ENCODE results near the gene NOXO1. TPM values are rescaled to one million over a fixed set of nuclear protein-coding genes. Genes with fewer than 3 reads are reported as not detected.

NOXO1 gene
- polyA plus RNA-seq, 1 of the 3 experiments (the other 2 are of a cell fraction) = 0.21 TPM

GRCh38 chr16:1942810-1943726, 38.2 kb downstream of the NOXO1 start, which contains the start of gene MSRB1:
MSRB1 (minus strand) TSS chr16:1943199; CDS start chr16:1943156, 43 bp downstream.
- Histone ChIP-seq H3K9me2 (no peaks in the 10 kb centered on the region), H3K27ac (ENCODE audit: low read depth in 2 of 2, low read length in 1 of 2) (peak within 1 kb of the TSS in 1 of 2 experiments; percentile 64; a peak in 1 of 4 replicates), H3K4me1 (ENCODE audit: control insufficient read depth in 1 of 2, insufficient read depth in 2 of 2, low read depth in 1 of 2, low read length in 1 of 2) (peaks cover 0 to 10% of the 10 kb centered on the region in 2 experiments; a peak in 2 of 4 replicates), H3K36me3 (replicated peaks in 1 of 2; ENCODE audit: control insufficient read depth in 1 of 2, insufficient read depth in 2 of 2, low read length in 1 of 2) (peaks cover 4 to 14% of the 10 kb centered on the region in 2 experiments), H3K9me3 (no peaks in the 10 kb centered on the region), H4K20me1 (ENCODE audit: insufficient read depth) (no peaks in the 10 kb centered on the region), H3F3A (replicated peaks; ENCODE audit: insufficient read depth) (no peaks in the 10 kb centered on the region), H3K4me3 (ENCODE audit: low read depth in 2 of 2, low read length in 1 of 2) (peak within 1 kb of the TSS; percentile 91 to 95), H2AFZ (ENCODE audit: low read depth) (peak within 1 kb of the TSS; percentile 100), H3K4me2 (peak within 1 kb of the TSS; percentile 99), H3K27me3 (ENCODE audit: insufficient read depth) (no peaks in the 10 kb centered on the region), H3K9ac (peak within 1 kb of the TSS; percentile 81), H3K79me2 (ENCODE audit: insufficient read depth) (no peaks in the 10 kb centered on the region)
- ChIA-PET CTCF (interaction anchor here (0.6 to 3.4 kb wide), 5 partner anchors 10 to 132 kb away, joined by 3 to 16 read pairs (median 4); partner anchors contain the start of gene NDUFB10), POLR2A (interaction anchor here (0.8 to 1.6 kb wide), 5 partner anchors 11 to 22 kb away, joined by 3 to 17 read pairs (median 5); partner anchors contain the start of genes RPL3L and RPS2)
- WGBS (ENCODE audit: low lambda C conversion rate) = 2% methylated on average over 36 of the region's 77 CpGs
- DNase-seq = peak; percentile 100
- TF ChIP-seq MAX (IDR thresholded peaks at IDR 0.05; ENCODE audit: low read depth) (peak; percentile 50), REST (IDR thresholded peaks at IDR 0.05; ENCODE audit: low read depth, low read length) (no peak), TAF1 (IDR thresholded peaks at IDR 0.05; ENCODE audit: borderline replicate concordance, low read depth, low read length) (peak; percentile 79), YY1 (IDR thresholded peaks at IDR 0.05; ENCODE audit: low read depth) (no peak), USF2 (IDR thresholded peaks at IDR 0.05; ENCODE audit: borderline replicate concordance, low read depth, low read length) (no peak), USF1 (IDR thresholded peaks at IDR 0.05; ENCODE audit: borderline replicate concordance, low read depth) (no peak), ELF1 (IDR thresholded peaks at IDR 0.05) (peak; percentile 69), POLR2AphosphoS5 (IDR thresholded peaks at IDR 0.05; ENCODE audit: low read depth, low read length) (peak; percentile 87), NFIC (IDR thresholded peaks at IDR 0.05; ENCODE audit: borderline replicate concordance) (no peak), MXI1 (IDR thresholded peaks at IDR 0.05; ENCODE audit: low read depth, low read length) (peak; percentile 59), EZH2phosphoT487 (IDR thresholded peaks at IDR 0.05; ENCODE audit: borderline replicate concordance, low read depth) (no peak), ZBTB33 (IDR thresholded peaks at IDR 0.05; ENCODE audit: borderline replicate concordance, low read depth) (no peak), MEF2A (IDR thresholded peaks at IDR 0.05; ENCODE audit: borderline replicate concordance, low read depth) (no peak), CTCF (IDR thresholded peaks at IDR 0.05) (0 out of 2 replicates have a peak, but pooled peaks have one; percentile 15), GABPA (IDR thresholded peaks at IDR 0.05; ENCODE audit: low read depth) (peak; percentile 63), RFX5 (IDR thresholded peaks at IDR 0.05; ENCODE audit: low read length) (0 out of 2 replicates have a peak, but pooled peaks have one; percentile 57)
